ENCODE results near the gene AURKA.

DNA sequence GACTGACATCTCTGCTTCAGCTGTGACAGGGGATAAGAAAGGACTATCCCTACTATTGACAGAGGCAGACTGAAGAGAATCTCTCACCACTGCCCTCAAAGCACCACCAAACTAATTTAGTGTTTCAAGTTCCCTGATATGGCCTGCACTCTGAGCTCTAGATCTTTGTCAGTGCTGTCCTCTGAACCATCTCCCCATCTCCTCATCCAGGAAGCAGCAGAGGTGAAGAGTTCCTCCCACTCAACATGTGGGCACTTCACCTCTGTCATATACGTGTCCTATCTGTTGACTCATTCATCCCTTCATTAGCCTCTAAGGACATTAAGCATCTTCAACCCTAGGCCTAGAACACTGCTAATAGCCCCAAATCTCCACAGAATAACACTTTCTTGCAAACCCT is 19.2 kb downstream of the AURKA start:
- TF ChIP-seq, protein P1, sequence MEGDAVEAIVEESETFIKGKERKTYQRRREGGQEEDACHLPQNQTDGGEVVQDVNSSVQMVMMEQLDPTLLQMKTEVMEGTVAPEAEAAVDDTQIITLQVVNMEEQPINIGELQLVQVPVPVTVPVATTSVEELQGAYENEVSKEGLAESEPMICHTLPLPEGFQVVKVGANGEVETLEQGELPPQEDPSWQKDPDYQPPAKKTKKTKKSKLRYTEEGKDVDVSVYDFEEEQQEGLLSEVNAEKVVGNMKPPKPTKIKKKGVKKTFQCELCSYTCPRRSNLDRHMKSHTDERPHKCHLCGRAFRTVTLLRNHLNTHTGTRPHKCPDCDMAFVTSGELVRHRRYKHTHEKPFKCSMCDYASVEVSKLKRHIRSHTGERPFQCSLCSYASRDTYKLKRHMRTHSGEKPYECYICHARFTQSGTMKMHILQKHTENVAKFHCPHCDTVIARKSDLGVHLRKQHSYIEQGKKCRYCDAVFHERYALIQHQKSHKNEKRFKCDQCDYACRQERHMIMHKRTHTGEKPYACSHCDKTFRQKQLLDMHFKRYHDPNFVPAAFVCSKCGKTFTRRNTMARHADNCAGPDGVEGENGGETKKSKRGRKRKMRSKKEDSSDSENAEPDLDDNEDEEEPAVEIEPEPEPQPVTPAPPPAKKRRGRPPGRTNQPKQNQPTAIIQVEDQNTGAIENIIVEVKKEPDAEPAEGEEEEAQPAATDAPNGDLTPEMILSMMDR (conservative IDR thresholded peaks at IDR 0.05 in 1 of 2, IDR thresholded peaks at IDR 0.05 in 1 of 2; ENCODE audit: extremely low read depth in 1 of 2, insufficient read depth in 1 of 2, low read depth in 1 of 2, low read length in 2 of 2) = no peak
- TF ChIP-seq EZH2 (IDR thresholded peaks at IDR 0.05; ENCODE audit: borderline replicate concordance, low read length) = no peak
